HUES64 (cell line): ENCODE measurements around the gene ANKRD29.
"Not testable (repeated sequence)": the region's sequence is repeated elsewhere in the genome, so short reads cannot be mapped to it uniquely, and the experiment has no call there.

Source experiments
- H3K27ac ChIP-seq: 2 replicates; pipeline ENCODE4 v1.7.0; 2013; ENCODE audit warnings: low read depth, low read length, inconsistent platforms
- H3K27me3 ChIP-seq: 2 replicates; pipeline ENCODE4 v1.6.1; 2013; ENCODE audit warnings: mild to moderate bottlenecking, low read length; ENCODE audit not compliant: insufficient read depth
- H3K36me3 ChIP-seq: 2 replicates; pipeline ENCODE4 v1.6.1; 2013; ENCODE audit warnings: mild to moderate bottlenecking, low read length; ENCODE audit not compliant: insufficient read depth
- H3K4me1 ChIP-seq: 2 replicates; pipeline ENCODE4 v1.6.1; 2013; ENCODE audit warnings: mild to moderate bottlenecking, low read length, moderate library complexity; ENCODE audit not compliant: insufficient read depth
- H3K4me3 ChIP-seq: 2 replicates; pipeline ENCODE4 v1.5.1; 2013; ENCODE audit warnings: mild to moderate bottlenecking, low read length, moderate library complexity
- H3K9ac ChIP-seq: 2 replicates; pipeline ENCODE4 v1.6.1; 2013; ENCODE audit warnings: mild to moderate bottlenecking, low read depth, low read length
- H3K9me3 ChIP-seq: 2 replicates; pipeline ENCODE4 v1.6.1; 2013; ENCODE audit warnings: low read depth, low read length; ENCODE audit not compliant: insufficient read depth
- WGBS: fragments of 150-250, 120-280 bp; methylation state at CpG from one replicate; pipeline ENCODE4 v1.1.7; 2013; ENCODE audit warnings: missing lambda C conversion rate; 5-methylcytosine and 5-hydroxymethylcytosine counted together

The ANKRD29 gene

DNA sequence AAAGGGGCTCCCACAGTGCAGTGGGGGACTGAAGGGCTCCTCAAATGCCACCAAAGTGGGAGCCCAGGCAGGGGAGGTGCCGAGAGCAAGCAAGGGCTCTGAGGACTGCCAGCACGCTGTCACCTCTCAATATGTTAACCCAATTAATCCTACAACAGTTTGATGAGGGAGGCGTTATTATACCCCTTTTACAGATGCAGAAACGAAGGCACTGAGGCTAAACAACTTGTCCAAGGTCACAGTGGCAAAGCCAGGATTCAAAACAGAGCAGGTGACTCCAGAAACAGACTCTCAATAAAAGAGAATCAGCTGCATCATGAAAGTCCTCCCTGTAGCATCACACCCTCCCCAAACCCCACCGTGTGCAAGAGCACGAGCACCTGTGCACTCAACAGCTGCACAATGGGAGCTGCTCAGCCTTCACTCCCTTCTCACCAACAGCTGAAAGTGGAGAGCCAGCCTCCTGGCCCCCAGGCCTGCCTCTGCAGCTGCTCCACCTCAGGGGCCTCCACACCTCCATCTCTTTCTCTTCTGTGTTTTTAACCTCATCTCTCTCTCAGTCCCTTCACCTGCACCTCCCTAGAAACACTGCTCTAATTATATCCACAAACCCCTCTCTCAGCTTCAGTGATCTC is 84.5 kb downstream of the ANKRD29 start:
- Histone ChIP-seq H3K27me3 (no peaks in the 10 kb centered on the region), H3K27ac (no peak overlapping the region), H3K4me1 (peaks cover 16% of the 10 kb centered on the region), H3K9ac (no peak overlapping the region), H3K36me3 (peaks cover 18% of the 10 kb centered on the region), H3K9me3 (no peaks in the 10 kb centered on the region), H3K4me3 (no peak overlapping the region)
- 97% methylated on average over 6 of the region's 6 CpGs for WGBS

DNA sequence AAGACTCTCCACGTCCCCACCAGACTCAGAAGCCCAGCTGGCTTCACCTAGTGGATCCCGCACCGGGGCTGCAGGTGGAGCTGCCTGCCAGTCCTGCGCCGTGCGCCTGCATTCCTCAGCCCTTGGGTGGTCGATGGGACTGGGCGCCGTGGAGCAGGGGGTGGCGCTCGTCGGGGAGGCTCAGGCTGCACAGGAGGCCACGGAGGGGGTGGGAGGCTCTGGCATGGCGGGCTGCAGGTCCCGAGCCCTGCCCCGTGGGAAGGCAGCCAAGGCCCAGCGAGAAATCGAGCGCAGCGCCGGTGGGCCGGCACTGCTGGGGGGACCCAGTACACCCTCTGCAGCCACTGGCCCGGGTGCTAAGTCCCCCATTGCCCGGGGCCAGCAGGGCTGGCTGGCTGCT is 85.2 kb downstream of the ANKRD29 start:
- 97% methylated on average over 23 of the region's 24 CpGs for WGBS
- H3K4me3 ChIP-seq, H3K9me3 ChIP-seq, H3K27me3 ChIP-seq, H3K9ac ChIP-seq, H3K27ac ChIP-seq: not testable (repeated sequence)
- H3K4me1 ChIP-seq: peaks cover 16% of the 10 kb centered on the region
- H3K36me3 ChIP-seq: peaks cover 24% of the 10 kb centered on the region

DNA sequence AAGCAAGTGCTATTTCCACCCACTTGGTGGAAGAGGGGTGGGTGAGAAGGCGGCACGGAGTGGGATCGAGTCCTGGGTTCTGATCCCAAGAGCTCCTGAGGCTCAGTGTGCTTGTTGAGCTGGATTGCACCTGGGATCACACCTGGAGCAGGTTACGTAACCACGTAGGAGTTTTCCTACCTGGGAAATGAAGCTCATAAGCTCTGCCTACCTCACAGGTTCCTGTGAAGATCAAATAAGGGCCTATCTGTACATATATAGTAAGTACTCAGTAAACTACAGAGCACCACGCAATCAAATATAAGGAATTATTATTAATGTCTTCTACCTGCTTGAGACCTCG is 87.4 kb downstream of the ANKRD29 start:
- WGBS: 94% methylated on average over 6 of the region's 7 CpGs
- Histone ChIP-seq H3K27ac (no peak overlapping the region), H3K27me3 (no peaks in the 10 kb centered on the region), H3K4me3 (no peak overlapping the region), H3K9me3 (no peaks in the 10 kb centered on the region), H3K4me1 (peaks cover 16% of the 10 kb centered on the region), H3K9ac (no peak overlapping the region), H3K36me3 (peaks cover 42% of the 10 kb centered on the region)

DNA sequence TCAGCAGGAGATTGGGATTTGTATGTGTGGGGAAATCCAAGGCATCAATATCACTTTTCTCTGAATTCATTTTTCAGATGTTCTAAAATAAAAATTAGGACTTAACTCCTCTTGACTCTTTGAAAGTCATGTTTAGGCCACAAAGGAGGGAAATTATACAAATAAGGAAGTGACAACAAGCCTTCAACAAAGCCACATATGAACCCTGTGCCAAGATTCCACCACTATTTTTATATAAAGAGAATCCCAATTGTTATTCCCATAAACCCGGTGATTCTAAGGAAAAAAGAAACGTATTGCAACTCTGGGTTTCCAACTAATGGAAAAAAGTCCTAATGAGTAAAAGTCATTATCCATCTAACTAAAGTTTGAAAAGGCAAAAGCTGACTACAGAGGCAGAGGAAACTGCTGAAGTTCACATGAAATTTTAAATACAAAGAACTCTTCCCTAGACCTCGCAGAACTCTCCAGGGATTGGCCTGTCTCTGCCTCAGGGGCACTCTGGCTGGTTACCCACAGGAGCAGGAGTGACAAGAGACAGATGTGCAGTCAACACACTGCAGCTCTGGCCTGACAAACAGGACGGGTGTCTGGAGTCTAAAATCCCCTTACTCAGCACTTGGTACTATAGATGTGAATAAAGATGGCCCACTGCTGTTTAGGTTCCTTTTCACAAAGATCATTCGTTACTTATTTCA is 88.0 kb downstream of the ANKRD29 start:
- Histone ChIP-seq H3K27ac (no peak overlapping the region; the same call in 1 of the 2 replicates), H3K4me3 (no peak overlapping the region), H3K9me3 (no peaks in the 10 kb centered on the region), H3K9ac (no peak overlapping the region), H3K4me1 (peaks cover 16% of the 10 kb centered on the region), H3K27me3 (no peaks in the 10 kb centered on the region), H3K36me3 (peaks cover 47% of the 10 kb centered on the region)
- WGBS: 90% methylated on average over 3 of the region's 5 CpGs

DNA sequence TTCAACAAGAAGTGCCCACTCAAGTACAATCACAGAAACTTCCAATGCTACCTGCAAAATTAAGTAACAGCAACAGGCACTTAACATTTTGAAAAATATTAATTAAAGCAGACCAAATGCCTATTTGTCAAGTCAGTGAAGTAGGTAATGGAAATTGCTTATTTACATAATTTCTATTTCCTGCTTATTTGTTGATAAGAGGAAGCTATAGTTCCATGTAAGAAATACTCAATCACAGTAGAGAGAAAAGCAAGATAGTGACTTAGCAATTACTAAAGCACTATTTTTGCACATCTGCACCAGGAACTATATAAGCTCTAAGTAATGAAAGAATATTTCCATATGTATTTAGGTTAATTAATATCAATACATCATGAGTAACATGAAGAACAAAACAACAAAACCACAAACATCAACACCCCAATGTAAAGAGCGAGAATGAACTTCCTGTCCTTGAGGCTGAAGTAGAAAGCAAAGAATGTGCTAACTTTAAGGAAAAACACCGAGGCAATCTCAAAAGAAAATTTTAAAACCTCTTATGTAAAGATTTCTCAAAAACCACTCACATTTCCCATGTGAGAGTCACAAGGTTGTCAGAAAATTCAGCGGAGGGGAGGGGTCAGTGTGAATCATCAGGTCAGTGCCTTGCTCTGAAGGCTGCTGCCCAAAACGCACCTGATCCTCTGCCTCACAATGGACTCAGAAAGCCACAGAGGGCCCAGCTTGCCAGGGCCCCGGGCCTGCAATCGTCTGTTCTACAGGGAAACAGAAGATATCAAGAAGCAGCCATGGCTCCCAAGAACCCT is 88.9 kb downstream of the ANKRD29 start:
- H3K27ac ChIP-seq: peak overlapping the region; percentile 32; the same call in 1 of the 2 replicates
- WGBS: 36% methylated on average over 6 of the region's 6 CpGs
- peaks cover 57% of the 10 kb centered on the region for H3K36me3 ChIP-seq
- H3K9me3 ChIP-seq: no peaks in the 10 kb centered on the region
- H3K27me3 ChIP-seq: no peaks in the 10 kb centered on the region
- peaks cover 16% of the 10 kb centered on the region for H3K4me1 ChIP-seq
- H3K4me3 ChIP-seq: no peak overlapping the region
- no peak overlapping the region for H3K9ac ChIP-seq

DNA sequence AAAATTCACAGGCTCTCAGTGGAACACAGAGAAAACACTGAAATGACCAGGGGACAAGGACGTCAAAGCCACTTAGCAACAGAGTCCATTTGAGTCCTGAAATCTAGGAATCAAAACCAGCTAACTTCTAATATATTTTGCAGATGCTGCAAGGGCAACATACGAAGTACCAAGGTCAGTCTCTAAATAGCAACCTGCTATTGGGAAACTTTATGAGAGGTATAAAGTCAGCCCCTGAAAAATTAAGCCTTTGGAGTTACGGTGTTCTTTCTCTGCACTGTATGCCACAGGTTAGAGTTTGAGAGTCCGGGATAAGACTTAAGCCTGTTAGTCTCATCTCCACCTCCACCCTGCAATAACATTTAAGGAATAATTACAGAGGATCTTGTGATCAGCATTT is 89.7 kb downstream of the ANKRD29 start:
- no peak overlapping the region for H3K4me3 ChIP-seq
- peaks cover 65% of the 10 kb centered on the region for H3K36me3 ChIP-seq
- H3K9me3 ChIP-seq: no peaks in the 10 kb centered on the region
- WGBS: 97% methylated on average over 4 of the region's 4 CpGs
- H3K27ac ChIP-seq: no peak overlapping the region; the same call in 1 of the 2 replicates
- H3K27me3 ChIP-seq: no peaks in the 10 kb centered on the region
- H3K4me1 ChIP-seq: peaks cover 16% of the 10 kb centered on the region
- no peak overlapping the region for H3K9ac ChIP-seq

DNA sequence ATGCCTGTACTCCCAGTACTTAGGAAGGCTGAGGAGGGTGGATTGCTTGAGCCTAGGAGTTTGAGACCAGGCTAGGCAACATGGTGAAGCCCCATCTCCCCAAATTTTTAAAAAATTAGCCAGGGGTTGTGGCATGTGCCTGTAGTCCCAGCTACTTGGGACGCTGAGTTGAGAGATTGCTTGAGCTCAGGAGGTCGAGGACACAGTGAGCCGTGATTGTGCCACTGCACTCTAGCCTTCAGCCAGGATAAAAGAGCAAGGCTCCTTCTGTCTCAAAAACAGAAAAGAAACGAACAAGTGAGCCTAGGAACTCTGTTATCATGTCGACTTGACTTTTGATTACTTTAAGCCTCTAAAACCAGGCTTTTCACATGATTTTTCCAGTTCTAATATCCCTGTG is 90.1 kb downstream of the ANKRD29 start:
- Histone ChIP-seq H3K4me1 (peaks cover 16% of the 10 kb centered on the region), H3K9me3 (no peaks in the 10 kb centered on the region), H3K27me3 (no peaks in the 10 kb centered on the region), H3K27ac (no peak overlapping the region; the same call in 1 of the 2 replicates), H3K9ac (no peak overlapping the region), H3K4me3 (no peak overlapping the region), H3K36me3 (peaks cover 69% of the 10 kb centered on the region)
- WGBS: 91% methylated on average over 5 of the region's 5 CpGs

DNA sequence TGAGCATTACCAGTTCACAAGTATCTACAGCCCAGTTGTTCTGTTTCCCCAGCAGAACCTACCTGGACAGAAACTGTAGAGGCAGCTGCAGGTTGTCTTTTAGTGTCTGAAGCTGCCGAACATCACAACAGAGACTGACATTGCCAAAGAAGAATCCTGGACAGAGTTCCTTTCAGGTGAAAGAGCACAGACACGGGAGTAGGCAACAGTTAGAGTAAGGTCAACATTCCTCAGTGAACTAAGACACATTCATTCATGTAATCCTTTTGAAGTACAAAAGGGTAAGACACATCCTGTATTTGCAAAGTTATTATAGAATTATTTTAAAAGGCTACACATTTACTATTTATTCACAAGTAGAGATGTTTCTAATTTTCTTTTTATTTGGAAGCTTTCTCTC is 90.7 kb downstream of the ANKRD29 start:
- peaks cover 75% of the 10 kb centered on the region for H3K36me3 ChIP-seq
- H3K27ac ChIP-seq: no peak overlapping the region
- H3K9me3 ChIP-seq: no peaks in the 10 kb centered on the region
- no peak overlapping the region for H3K4me3 ChIP-seq
- no peak overlapping the region for H3K9ac ChIP-seq
- peaks cover 16% of the 10 kb centered on the region for H3K4me1 ChIP-seq
- no peaks in the 10 kb centered on the region for H3K27me3 ChIP-seq
- WGBS: 96% methylated on average over 2 of the region's 2 CpGs

DNA sequence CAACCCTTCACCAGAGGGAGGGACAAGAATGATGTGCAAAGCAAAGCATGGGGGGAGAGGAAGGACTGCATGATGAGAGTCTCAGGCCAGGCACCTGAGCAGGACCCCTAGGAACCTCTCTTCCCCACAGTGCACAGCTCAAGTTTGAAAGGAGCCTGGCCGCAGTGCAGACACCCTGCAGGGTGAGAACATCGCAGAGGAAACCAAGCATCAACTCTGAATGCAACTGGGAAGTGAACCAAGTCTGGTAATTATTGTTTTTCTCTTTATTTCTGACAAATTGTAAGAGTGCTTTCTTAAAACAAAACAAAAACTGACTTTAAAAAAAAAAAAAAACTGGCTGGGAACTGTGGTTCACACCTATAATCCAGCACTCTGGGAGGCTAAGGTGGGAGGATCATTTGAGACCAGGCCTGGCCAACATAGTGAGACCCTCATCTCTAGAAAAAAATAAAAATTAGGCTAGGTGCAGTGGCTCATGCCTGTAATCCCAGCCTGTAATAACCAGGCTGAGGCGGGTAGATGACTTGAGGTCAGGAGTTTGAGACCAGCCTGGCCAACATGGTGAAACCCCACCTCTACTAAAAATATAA is 91.7 kb downstream of the ANKRD29 start:
- no peaks in the 10 kb centered on the region for H3K9me3 ChIP-seq
- no peak overlapping the region for H3K4me3 ChIP-seq
- WGBS: 91% methylated on average over 2 of the region's 3 CpGs
- H3K9ac ChIP-seq: no peak overlapping the region
- H3K27ac ChIP-seq: no peak overlapping the region
- H3K4me1 ChIP-seq: peaks cover 16% of the 10 kb centered on the region
- peaks cover 81% of the 10 kb centered on the region for H3K36me3 ChIP-seq
- H3K27me3 ChIP-seq: no peaks in the 10 kb centered on the region

DNA sequence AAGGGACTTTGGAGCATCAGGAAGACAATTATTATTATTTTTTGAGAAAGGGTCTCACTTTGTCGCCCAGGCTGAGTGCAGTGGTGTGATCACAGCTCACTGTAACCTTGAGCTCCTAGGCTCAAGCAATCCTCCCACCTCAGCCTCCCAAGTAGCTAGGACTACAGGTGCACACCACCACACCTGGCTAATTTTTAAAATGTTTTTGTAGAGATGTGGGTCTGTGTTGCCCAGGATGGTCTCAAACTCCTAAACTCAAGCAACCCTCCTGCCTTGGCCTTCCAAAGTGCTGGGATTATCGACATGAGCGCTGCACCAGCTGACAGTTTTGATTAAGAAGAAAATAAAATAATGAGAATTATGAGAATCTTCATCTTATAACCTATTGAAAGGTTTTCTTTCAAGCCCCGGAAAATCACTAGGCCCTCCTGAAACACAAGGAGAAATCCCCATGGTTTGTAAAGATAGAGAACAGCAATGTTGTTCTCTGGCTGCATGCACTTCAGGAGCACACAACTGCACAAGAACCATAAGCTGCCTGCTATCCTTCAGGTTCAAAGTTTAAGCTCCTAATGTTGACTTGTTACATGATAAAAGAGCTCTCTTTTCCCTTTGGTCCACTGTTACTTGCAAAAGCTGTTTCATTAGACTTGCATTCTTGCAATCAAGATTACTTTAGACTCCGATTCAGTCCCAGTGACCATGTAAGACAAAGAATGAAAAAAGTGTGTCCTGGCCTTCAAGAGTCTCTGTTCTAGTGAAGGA is 93.2 kb downstream of the ANKRD29 start:
- Histone ChIP-seq H3K27me3 (no peaks in the 10 kb centered on the region), H3K9me3 (no peaks in the 10 kb centered on the region), H3K4me3 (no peak overlapping the region), H3K9ac (no peak overlapping the region), H3K4me1 (peaks cover 11% of the 10 kb centered on the region), H3K27ac (no peak overlapping the region), H3K36me3 (peaks cover 89% of the 10 kb centered on the region)
- 93% methylated on average over 3 of the region's 5 CpGs for WGBS
